HepG2 (cell line): ENCODE data around the gene PTK7. TPM values are rescaled to one million over a fixed set of nuclear protein-coding genes. Genes with fewer than 3 reads are reported as not detected.

Source experiments
- ATAC-seq: fragments of 200-7000 bp; cut with Tn5 transposase; 3 replicates; pipeline ENCODE4 v1.9.1; 2020; ENCODE audit warnings: mild to moderate bottlenecking, moderate library complexity
- BruUV-seq: library from RNA; stranded (reverse); fragments of 400-500 nt; replicated peaks from 2 replicates; lab custom pipeline; 2021; lab: Mats Ljungman, UMichigan
- CTCF ChIA-PET: fragments of 300-600 bp; formaldehyde crosslinking; extraction: SDS; loops from one replicate; lab custom pipeline; 2021; ENCODE audit warnings: low total read pairs, inconsistent platforms, low intra/inter-chr PET ratio; lab: Yijun Ruan, JAX
- POLR2A ChIA-PET: fragments of 350-600 bp; sonication (Branson Sonifier 250); formaldehyde crosslinking; loops from one replicate; lab custom pipeline; 2020; ENCODE audit warnings: antibody characterized with exemption, inconsistent platforms; lab: Yijun Ruan, JAX
- DNase-seq: peaks from one replicate; pipeline ENCODE4 v3.0.0-alpha.2; 2015; ENCODE audit warnings: low spot score
- FAIRE-seq: peaks from 3 replicates; lab custom pipeline; 2011; peaks lifted over from hg19 to GRCh38; lab: Jason Lieb, UNC
- H2AFZ ChIP-seq: one replicate; pipeline ENCODE4 v1.6.1; 2011; ENCODE audit warnings: low read length, inconsistent platforms
- H3K27ac ChIP-seq: fragments of 300-600 bp; 3 replicates; pipeline ENCODE4 v1.8.0; 2011; ENCODE audit warnings: mixed run types, mild to moderate bottlenecking, mixed read lengths, low read length, inconsistent platforms; ENCODE audit not compliant: insufficient read depth; ENCODE audit errors: extremely low read length
- H3K27me3 ChIP-seq, 2 experiments: fragments of 200-600 bp in 1 of 2; 2 replicates in 1 of 2; 3 replicates in 1 of 2; pipeline versions ENCODE4 v1.6.0 to v1.8.0; 2011; ENCODE audit warnings: low read length in 2 of 2, mild to moderate bottlenecking in 2 of 2, moderate library complexity in 2 of 2, inconsistent platforms in 1 of 2; ENCODE audit not compliant: insufficient read depth in 2 of 2, control insufficient read depth in 1 of 2
- H3K36me3 ChIP-seq, 2 experiments: fragments of 200-600 bp in 1 of 2; replicated peaks in 1 of 2; 2 replicates in 1 of 2; 3 replicates in 1 of 2; pipeline versions ENCODE4 v1.5.1 to v1.8.0; 2011; ENCODE audit warnings: low read length in 2 of 2, inconsistent platforms in 1 of 2; ENCODE audit not compliant: insufficient read depth in 2 of 2, control insufficient read depth in 1 of 2
- H3K4me1 ChIP-seq: 2 replicates; pipeline ENCODE4 v1.5.1; 2012; ENCODE audit warnings: low read length, inconsistent platforms; ENCODE audit not compliant: insufficient read depth
- H3K4me2 ChIP-seq: 2 replicates; pipeline ENCODE4 v1.6.0; 2011; ENCODE audit warnings: low read depth, low read length, inconsistent platforms
- H3K4me3 ChIP-seq, 3 experiments: fragments of 200-600 bp in 1 of 3; sonication (generic), shearing (Covaris generic) in 1 of 3; replicated peaks in 1 of 3; 2 replicates each; pipeline ENCODE4 v1.5.1; 2011 to 2016; ENCODE audit warnings: low read length in 3 of 3, inconsistent platforms in 2 of 3, low read depth in 2 of 3, mild to moderate bottlenecking in 2 of 3, control low read depth in 1 of 3, mixed read lengths in 1 of 3; ENCODE audit not compliant: insufficient read depth in 1 of 3
- H3K79me2 ChIP-seq: one replicate; pipeline ENCODE4 v1.6.1; 2011; ENCODE audit warnings: low read length, inconsistent platforms; ENCODE audit not compliant: insufficient read depth
- H3K9ac ChIP-seq: 2 replicates; pipeline ENCODE4 v1.6.0; 2011; ENCODE audit warnings: mild to moderate bottlenecking, low read depth, low read length, inconsistent platforms; ENCODE audit not compliant: insufficient read depth
- H3K9me3 ChIP-seq: 2 replicates; pipeline ENCODE4 v1.5.1; 2012; ENCODE audit warnings: mild to moderate bottlenecking, low read length
- H4K20me1 ChIP-seq: 2 replicates; pipeline ENCODE4 v1.6.0; 2011; ENCODE audit warnings: inconsistent platforms, mild to moderate bottlenecking, low read length, moderate library complexity; ENCODE audit not compliant: insufficient read depth
- BORCS8-MEF2B ChIP-seq: sonication (generic); formaldehyde crosslinking; IDR thresholded peaks from 2 replicates; pipeline ENCODE4 v1.8.0; 2022; ENCODE audit warnings: mild to moderate bottlenecking, missing genetic modification reagents
- CHD4 ChIP-seq: fragments of 200-600 bp; sonication (generic); IDR thresholded peaks from 2 replicates; pipeline ENCODE4 v1.7.0; 2017; ENCODE audit warnings: mild to moderate bottlenecking, low read length, borderline replicate concordance
- GLMP ChIP-seq: sonication (generic); formaldehyde crosslinking; IDR thresholded peaks from 2 replicates; pipeline ENCODE4 v1.9.0; 2021; ENCODE audit warnings: missing genetic modification reagents, mild to moderate bottlenecking, borderline replicate concordance
- HOXA5 ChIP-seq: sonication (generic); formaldehyde crosslinking; IDR thresholded peaks from 2 replicates; pipeline ENCODE4 v1.4.0; 2020; ENCODE audit warnings: missing genetic modification reagents
- JUNB ChIP-seq: sonication (generic); formaldehyde crosslinking; IDR thresholded peaks from 2 replicates; pipeline ENCODE4 v1.8.0; 2022; ENCODE audit warnings: missing genetic modification reagents, mild to moderate bottlenecking, borderline replicate concordance
- NR2C2 ChIP-seq: sonication (generic); formaldehyde crosslinking; IDR thresholded peaks from 2 replicates; pipeline ENCODE4 v1.4.0; 2020; ENCODE audit warnings: missing genetic modification reagents, mild to moderate bottlenecking, moderate library complexity, borderline replicate concordance
- SRSF1 ChIP-seq: fragments of 200-400 bp; formaldehyde crosslinking; optimal IDR thresholded peaks from 2 replicates; pipeline ENCODE3; 2017; ENCODE audit warnings: mild to moderate bottlenecking, low read depth, low read length, moderate library complexity
- WGBS: methylation state at CpG from one replicate; pipeline ENCODE4 v1.1.6; 2017; ENCODE audit warnings: low lambda C conversion rate; 5-methylcytosine and 5-hydroxymethylcytosine counted together
- in situ Hi-C: cut with HindIII; loops from 2 replicates; pipeline ENCODE4 v1.10.0; 2017; ENCODE audit warnings: low pct_unique_long_range_greater_than_20kb; ENCODE audit not compliant: extremely low pct_ligation_motif_present
- intact Hi-C: fragments of 100-400 bp; cut with micrococcal nuclease; formaldehyde crosslinking; loops from one replicate; pipeline ENCODE4 v1.10.0; 2022; ENCODE audit not compliant: unreplicated experiment
- polyA plus RNA-seq, 8 experiments: library from polyadenylated mRNA; depleted of rRNA in 3 of 8; stranded (reverse) in 7 of 8; unstranded in 1 of 8; fragments of >200 nt; fragmentation: Illumina TruSeq in 4 of 8; extraction: Trizol in 4 of 8; gene quantifications; 2 replicates each; pipeline versions ENCODE4 v1.2.1 to v1.2.3, GENCODE V29; 2011 to 2016; ENCODE audit warnings: low read depth in 4 of 8, missing spikeins in 1 of 8, mixed read lengths in 1 of 8; ENCODE audit not compliant: insufficient read depth in 1 of 8
- total RNA-seq, 5 experiments: library from RNA; depleted of rRNA; stranded (reverse); fragments of >200 nt; fragmentation: Illumina TruSeq; extraction: Trizol; gene quantifications; 2 replicates each; pipeline ENCODE4 v1.2.3, GENCODE V29; 2016; ENCODE audit warnings: low read depth in 1 of 5

Gene PTK7
- total and polyA plus RNA-seq, 2 of the 13 experiments (the other 11 are each of a cell fraction or from before 2014, with no cell fraction given): 98.5 to 99.8 TPM

- Histone ChIP-seq H4K20me1 (no peaks in the 10 kb centered on the region), H3K9ac (no peak overlapping the region), H3K27me3 (no peaks in the 10 kb centered on the region), H3K4me1 (peaks cover 33% of the 10 kb centered on the region), H3K9me3 (no peaks in the 10 kb centered on the region), H3K27ac (no peak overlapping the region), H3K4me3 (no peak overlapping the region), H2AFZ (no peak overlapping the region), H3K4me2 (no peak overlapping the region)
- in situ Hi-C loops: loop anchor here (10.0 kb wide), 1 partner anchor 54 kb away; the partner anchor contains the start of gene PTK7
- CTCF ChIA-PET: interaction anchor here (1.8 kb wide), 1 partner anchor 59 kb away, joined by 14 read pairs; no protein-coding TSS in a partner anchor
- ATAC-seq: no peak
- 100% methylated on average over 8 of the region's 16 CpGs for WGBS
- BruUV-seq: no TSS peak
- TF ChIP-seq CHD4 (no peak), BORCS8-MEF2B (no peak), NR2C2 (no peak), HOXA5 (no peak), SRSF1 (no peak), JUNB (no peak), GLMP (CRISPR knock-in tag) (no peak)
- TF ChIP-seq, all 625 proteins: peak for 0
- Histone ChIP-seq H3K79me2 (peaks cover 26% of the 10 kb centered on the region), H3K36me3 (peaks cover 19 to 32% of the 10 kb centered on the region in 2 experiments)
- DNase-seq (no peak), FAIRE-seq (no peak)
- POLR2A ChIA-PET: no interaction called here
- intact Hi-C loops: loop anchor here (1.0 kb wide), 1 partner anchor 59 kb away; no protein-coding TSS in a partner anchor
Observed at GRCh38 chr6:43128926-43129325, 52.8 kb downstream of the PTK7 start.
